Breast epithelium (tissue), 4 donors: ENCODE measurements around the gene PPP2CA. TPM values are rescaled to one million over a fixed set of nuclear protein-coding genes. Genes with fewer than 3 reads are reported as not detected.
A peak's percentile ranks its signal among the peaks of the same experiment; 100 is the strongest.
"Not testable (repeated sequence)": the region's sequence is repeated elsewhere in the genome, so short reads cannot be mapped to it uniquely, and the experiment has no call there.

Experiments used
- DNase-seq, 2 donors: peaks; one replicate each; pipeline ENCODE4 v3.0.0-alpha.2; 2019; ENCODE audit warnings: low spot score in 2 of 2
- H3K27ac ChIP-seq, 2 donors: fragments of 200-600 bp; sonication (generic) in 1 of 2; one replicate each; pipeline ENCODE4 v1.5.1; 2016 to 2019; ENCODE audit warnings: mild to moderate bottlenecking in 1 of 2
- H3K27me3 ChIP-seq, 2 donors: fragments of 200-600 bp; sonication (generic) in 1 of 2; one replicate each; pipeline versions ENCODE4 v1.5.1 to v1.6.0; 2017 to 2019; ENCODE audit warnings: control low read depth in 1 of 2, mild to moderate bottlenecking in 1 of 2
- H3K36me3 ChIP-seq: fragments of 200-600 bp; one replicate; pipeline ENCODE4 v1.5.1; 2019
- H3K4me1 ChIP-seq, 2 donors: fragments of 200-600 bp; sonication (generic); one replicate each; pipeline ENCODE4 v1.5.1; 2016 to 2019; ENCODE audit warnings: control low read depth in 1 of 2
- H3K4me3 ChIP-seq, 3 donors: fragments of 200-600 bp; sonication (generic); 1 replicate in 2 of 3; 2 replicates in 1 of 3; pipeline ENCODE4 v1.5.1; 2016 to 2019; ENCODE audit warnings: mild to moderate bottlenecking in 3 of 3, moderate library complexity in 2 of 3
- H3K9me3 ChIP-seq, 2 donors: fragments of 200-600 bp; sonication (generic) in 1 of 2; one replicate each; pipeline ENCODE4 v1.5.1; 2016 to 2019; ENCODE audit warnings: control low read depth in 1 of 2
- POLR2A ChIP-seq: fragments of 450-650 bp; IDR thresholded peaks from one replicate; pipeline ENCODE4 v1.6.1; 2016; ENCODE audit warnings: antibody characterized with exemption, mild to moderate bottlenecking, moderate library complexity
- POLR2AphosphoS5 ChIP-seq, 3 donors: sonication (generic); formaldehyde crosslinking; IDR thresholded peaks; one replicate each; pipeline ENCODE4 v1.6.1; 2017; ENCODE audit warnings: antibody characterized with exemption in 3 of 3
- intact Hi-C: fragments of 100-400 bp; cut with DNase I; formaldehyde crosslinking; loops from one replicate; pipeline ENCODE4 v1.15.1; 2023; ENCODE audit warnings: low total_unique reads
- total RNA-seq, 3 donors: library from RNA; depleted of rRNA; stranded (reverse); fragments of >200 nt; gene quantifications; one replicate each; pipeline ENCODE4 v1.1.0, GENCODE V29; 2016
- TF ChIP-seq, protein P1 (sequence below), 3 donors: fragments of 450-650 bp; IDR thresholded peaks; one replicate each; pipeline ENCODE4 v1.5.1; 2016 to 2017; ENCODE audit warnings: antibody characterized with exemption in 3 of 3, mild to moderate bottlenecking in 3 of 3, moderate library complexity in 3 of 3

Gene PPP2CA
- total RNA-seq, 3 donors from 2014 or later: 101 to 152 (median 121) TPM

GRCh38 chr5:134227259-134227658 is 1.4 kb upstream of the PPP2CA start:
- Histone ChIP-seq H3K36me3 (no peaks in the 10 kb centered on the region), H3K4me3 (peak overlapping the region in 2 of 3 donors; percentile 97 to 99), H3K4me1 (peaks cover 0 to 3% of the 10 kb centered on the region in 2 donors), H3K27me3 (no peaks in the 10 kb centered on the region), H3K9me3 (no peaks in the 10 kb centered on the region), H3K27ac (peak overlapping the region; percentile 100)
- TF ChIP-seq POLR2AphosphoS5 (IDR thresholded peaks at IDR 0.05) (no peak), POLR2A (no peak)
- TF ChIP-seq, protein P1, sequence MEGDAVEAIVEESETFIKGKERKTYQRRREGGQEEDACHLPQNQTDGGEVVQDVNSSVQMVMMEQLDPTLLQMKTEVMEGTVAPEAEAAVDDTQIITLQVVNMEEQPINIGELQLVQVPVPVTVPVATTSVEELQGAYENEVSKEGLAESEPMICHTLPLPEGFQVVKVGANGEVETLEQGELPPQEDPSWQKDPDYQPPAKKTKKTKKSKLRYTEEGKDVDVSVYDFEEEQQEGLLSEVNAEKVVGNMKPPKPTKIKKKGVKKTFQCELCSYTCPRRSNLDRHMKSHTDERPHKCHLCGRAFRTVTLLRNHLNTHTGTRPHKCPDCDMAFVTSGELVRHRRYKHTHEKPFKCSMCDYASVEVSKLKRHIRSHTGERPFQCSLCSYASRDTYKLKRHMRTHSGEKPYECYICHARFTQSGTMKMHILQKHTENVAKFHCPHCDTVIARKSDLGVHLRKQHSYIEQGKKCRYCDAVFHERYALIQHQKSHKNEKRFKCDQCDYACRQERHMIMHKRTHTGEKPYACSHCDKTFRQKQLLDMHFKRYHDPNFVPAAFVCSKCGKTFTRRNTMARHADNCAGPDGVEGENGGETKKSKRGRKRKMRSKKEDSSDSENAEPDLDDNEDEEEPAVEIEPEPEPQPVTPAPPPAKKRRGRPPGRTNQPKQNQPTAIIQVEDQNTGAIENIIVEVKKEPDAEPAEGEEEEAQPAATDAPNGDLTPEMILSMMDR (IDR thresholded peaks at IDR 0.05): no peak
- DNase-seq: no peak
- intact Hi-C loops: no loop called here

GRCh38 chr5:134226441-134227192 is 744 bp upstream of the PPP2CA start:
- DNase-seq: no peak
- peak overlapping the region; percentile 100 for H3K27ac ChIP-seq

DNA sequence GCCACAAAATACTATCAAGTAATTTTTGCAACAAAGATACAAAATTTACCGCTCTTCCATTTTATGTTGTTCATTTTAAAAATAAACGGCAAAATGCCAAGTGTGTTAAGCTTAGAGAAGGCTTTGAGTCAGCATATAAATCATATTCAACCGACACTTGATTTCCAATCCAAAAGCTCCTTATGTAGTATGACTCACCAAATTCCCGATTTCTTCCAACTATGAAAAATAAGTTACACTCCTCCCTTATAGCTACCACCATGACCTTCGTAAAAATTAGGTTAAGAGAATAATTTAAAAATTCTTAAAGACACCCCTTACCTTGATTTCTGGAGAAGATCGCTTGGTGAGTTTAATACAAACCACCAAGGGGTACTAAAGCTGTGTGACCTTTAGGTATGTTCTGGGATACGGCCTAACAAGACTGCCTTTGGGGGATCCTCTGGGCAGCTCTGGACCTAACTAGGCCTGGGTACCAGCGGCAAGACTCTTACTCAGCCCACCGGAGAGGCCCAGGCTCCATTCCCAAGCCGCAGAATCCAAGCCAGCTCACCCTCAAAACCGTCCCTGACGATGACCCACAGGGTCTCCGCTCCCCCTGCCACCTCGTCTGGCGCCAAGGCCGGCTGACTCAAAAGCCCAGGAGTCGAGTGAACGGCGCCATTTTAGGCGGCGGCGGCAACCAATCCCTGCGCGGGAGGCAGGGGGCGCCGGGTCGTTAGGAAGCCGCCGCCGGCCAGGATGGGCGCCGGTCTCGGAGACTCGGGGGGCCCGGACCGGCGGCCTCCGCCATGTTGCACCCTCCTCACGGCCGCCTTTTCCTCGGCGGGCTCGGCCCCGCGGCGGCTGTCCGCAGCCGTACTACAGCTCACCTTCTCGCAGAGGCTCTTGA is 739 bp downstream of the PPP2CA start:
- Histone ChIP-seq H3K4me3 (peak overlapping the region; percentile 87 to 99 (median 97)), H3K36me3 (no peaks in the 10 kb centered on the region), H3K27ac (peak overlapping the region; percentile 100), H3K9me3 (no peaks in the 10 kb centered on the region), H3K4me1 (peaks cover 0 to 3% of the 10 kb centered on the region in 2 donors), H3K27me3 (no peaks in the 10 kb centered on the region)
- DNase-seq: peak; percentile 44 to 61
- intact Hi-C loops: no loop called here
- TF ChIP-seq POLR2AphosphoS5 (IDR thresholded peaks at IDR 0.05): peak in 1 of 3 donors; percentile 35
- TF ChIP-seq POLR2A: no peak
- TF ChIP-seq, protein P1 (IDR thresholded peaks at IDR 0.05): no peak

More at GRCh38 chr5:134226441-134227192, 744 bp upstream of the PPP2CA start:
- Histone ChIP-seq H3K9me3 (no peaks in the 10 kb centered on the region), H3K4me1 (peaks cover 0 to 3% of the 10 kb centered on the region in 2 donors), H3K36me3 (no peaks in the 10 kb centered on the region), H3K27me3 (no peaks in the 10 kb centered on the region), H3K4me3 (peak overlapping the region; percentile 87 to 99 (median 97))
- intact Hi-C loops: no loop called here
- TF ChIP-seq POLR2A: peak; percentile 44
- TF ChIP-seq, protein P1 (IDR thresholded peaks at IDR 0.05): no peak
- TF ChIP-seq POLR2AphosphoS5 (IDR thresholded peaks at IDR 0.05): peak; percentile 59 to 84 (median 71)

- Histone ChIP-seq H3K27me3 (no peaks in the 10 kb centered on the region), H3K9me3 (no peaks in the 10 kb centered on the region), H3K36me3 (no peaks in the 10 kb centered on the region), H3K27ac (peak overlapping the region; percentile 100), H3K4me1 (peaks cover 0 to 3% of the 10 kb centered on the region in 2 donors), H3K4me3 (peak overlapping the region; percentile 87 to 99 (median 97))
- intact Hi-C loops: no loop called here
- TF ChIP-seq, protein P1 (IDR thresholded peaks at IDR 0.05): no peak
- TF ChIP-seq POLR2A (no peak), POLR2AphosphoS5 (IDR thresholded peaks at IDR 0.05) (no peak)
- no peak for DNase-seq
Measured at GRCh38 chr5:134223406-134224248, 2.2 kb downstream of the PPP2CA start.

- intact Hi-C loops, DNase-seq, H3K4me1 ChIP-seq, H3K36me3 ChIP-seq, H3K9me3 ChIP-seq, H3K27me3 ChIP-seq: not testable (repeated sequence)
- peak overlapping the region; percentile 6 to 100 for H3K27ac ChIP-seq
- peak overlapping the region in 1 of 3 donors; percentile 8 for H3K4me3 ChIP-seq
Measured at GRCh38 chr5:134221690-134222089, 4.2 kb downstream of the PPP2CA start.
